Measurements from ENCODE around the gene EIF4E1B.

EIF4E1B gene

DNA sequence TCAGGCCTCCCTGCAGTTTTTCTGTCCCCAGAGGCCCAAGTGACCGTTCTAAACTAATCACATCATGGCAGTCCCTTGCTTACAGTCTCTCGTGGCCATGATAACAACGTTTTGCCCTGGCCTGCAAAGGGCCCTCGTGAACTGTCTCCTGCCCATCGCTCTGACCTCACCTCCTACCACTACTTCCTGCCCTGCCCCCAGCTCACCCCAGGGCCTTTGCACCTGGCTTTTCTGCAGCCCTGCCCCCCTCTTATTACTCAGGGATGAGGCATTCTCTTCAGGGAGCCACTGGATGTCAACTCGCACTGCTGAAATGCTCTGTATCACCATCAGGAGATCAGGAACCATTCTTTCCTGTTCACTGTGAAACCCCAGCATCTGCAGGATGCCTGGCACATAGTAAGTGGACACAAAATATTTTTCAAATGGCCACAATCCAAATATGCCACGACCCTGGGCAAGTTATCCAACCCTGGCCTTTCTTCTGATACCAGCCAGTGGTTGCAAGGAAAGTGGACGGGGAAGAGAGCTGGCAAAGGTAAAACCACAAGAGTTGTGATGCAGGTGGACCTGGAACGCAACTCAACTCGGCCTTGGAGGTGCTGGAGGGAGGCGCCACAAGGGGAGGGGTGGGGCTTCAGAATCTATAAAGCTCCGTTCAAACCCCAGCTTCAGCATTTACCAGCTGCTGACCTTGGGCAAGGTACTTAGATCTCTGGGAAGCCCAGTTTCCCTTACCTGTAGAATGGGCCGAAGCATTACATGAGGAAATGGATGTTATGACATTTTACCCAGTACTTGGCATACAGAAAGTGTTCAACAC, 1.9 kb upstream of the EIF4E1B start:
- POLR2A ChIA-PET = no interaction called here
- CTCF ChIA-PET = interaction anchor here (1.6 kb wide), 1 partner anchor 14 kb away, joined by 4 read pairs; no protein-coding TSS in a partner anchor
- H3K4me3 ChIP-seq (ENCODE audit: low read depth, low read length) = no peak overlapping the region
- no peak for DNase-seq (ENCODE audit: low read depth, low spot score)
- TF ChIP-seq, protein P1, sequence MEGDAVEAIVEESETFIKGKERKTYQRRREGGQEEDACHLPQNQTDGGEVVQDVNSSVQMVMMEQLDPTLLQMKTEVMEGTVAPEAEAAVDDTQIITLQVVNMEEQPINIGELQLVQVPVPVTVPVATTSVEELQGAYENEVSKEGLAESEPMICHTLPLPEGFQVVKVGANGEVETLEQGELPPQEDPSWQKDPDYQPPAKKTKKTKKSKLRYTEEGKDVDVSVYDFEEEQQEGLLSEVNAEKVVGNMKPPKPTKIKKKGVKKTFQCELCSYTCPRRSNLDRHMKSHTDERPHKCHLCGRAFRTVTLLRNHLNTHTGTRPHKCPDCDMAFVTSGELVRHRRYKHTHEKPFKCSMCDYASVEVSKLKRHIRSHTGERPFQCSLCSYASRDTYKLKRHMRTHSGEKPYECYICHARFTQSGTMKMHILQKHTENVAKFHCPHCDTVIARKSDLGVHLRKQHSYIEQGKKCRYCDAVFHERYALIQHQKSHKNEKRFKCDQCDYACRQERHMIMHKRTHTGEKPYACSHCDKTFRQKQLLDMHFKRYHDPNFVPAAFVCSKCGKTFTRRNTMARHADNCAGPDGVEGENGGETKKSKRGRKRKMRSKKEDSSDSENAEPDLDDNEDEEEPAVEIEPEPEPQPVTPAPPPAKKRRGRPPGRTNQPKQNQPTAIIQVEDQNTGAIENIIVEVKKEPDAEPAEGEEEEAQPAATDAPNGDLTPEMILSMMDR (IDR thresholded peaks at IDR 0.05; ENCODE audit: insufficient read depth, low read length, missing control alignments) = no peak

DNA sequence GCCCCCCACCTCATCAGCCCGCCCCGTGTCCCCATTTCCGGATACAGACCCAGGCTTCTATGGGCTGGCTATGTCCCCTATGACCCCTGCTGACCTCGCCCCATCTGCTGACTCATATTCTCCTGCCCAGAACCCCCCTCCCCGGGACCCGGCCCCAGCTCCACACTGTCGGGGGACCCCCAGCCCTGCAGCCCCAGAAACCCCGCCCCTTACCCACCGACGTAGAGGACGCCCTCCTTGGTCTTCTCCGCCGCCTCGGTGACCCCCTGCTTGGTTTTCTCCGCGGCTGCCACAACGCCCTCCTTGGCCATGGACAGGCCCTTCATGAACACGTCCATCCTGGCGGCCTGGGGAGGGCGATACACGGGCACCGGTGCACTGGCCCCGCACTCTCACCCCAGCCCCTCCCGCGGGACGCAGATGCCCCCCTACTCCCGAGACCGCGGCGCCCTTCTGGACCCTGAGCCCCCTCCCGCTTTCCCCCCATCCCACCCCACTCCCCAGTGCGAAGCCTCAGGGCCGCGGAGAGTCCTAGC, 1.1 kb upstream of the EIF4E1B start:
- CTCF ChIA-PET = interaction anchor here (1.6 to 1.7 kb wide), 2 partner anchors 14 to 31 kb away, joined by 4 to 6 read pairs; no protein-coding TSS in a partner anchor
- POLR2A ChIA-PET = no interaction called here
- no peak overlapping the region for H3K4me3 ChIP-seq (ENCODE audit: low read depth, low read length)
- TF ChIP-seq, protein P1 (IDR thresholded peaks at IDR 0.05; ENCODE audit: insufficient read depth, low read length, missing control alignments) = no peak
- DNase-seq (ENCODE audit: low read depth, low spot score) = no peak

DNA sequence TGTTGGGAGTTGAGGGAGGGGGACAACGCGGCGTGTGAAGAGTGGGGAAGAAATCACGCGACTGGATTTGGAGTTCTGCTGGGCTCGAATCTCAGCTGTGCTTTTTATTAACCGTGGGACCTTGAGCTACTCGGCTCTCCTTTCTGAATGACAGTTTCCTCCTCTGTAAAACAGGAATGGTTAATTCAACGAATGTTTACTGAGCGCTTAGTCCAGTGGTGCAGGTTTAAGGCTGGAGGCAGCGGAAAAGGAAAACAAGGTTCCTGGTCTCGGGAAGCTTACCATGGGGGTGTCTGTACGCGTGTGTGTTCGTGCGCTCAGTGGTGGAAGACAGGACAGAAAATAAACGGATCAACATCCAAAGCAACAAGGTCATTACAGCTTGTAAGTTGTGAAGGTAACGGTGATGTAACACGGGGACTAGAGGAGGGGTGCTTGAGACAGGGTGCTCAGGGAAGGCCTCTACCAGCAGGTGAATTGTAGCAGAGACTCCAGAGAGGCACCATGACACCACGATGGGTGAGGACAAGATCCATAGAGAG, 277 bp downstream of the EIF4E1B start:
- no peak for DNase-seq (ENCODE audit: low read depth, low spot score)
- peak overlapping the region; percentile 45 for H3K4me3 ChIP-seq (ENCODE audit: low read depth, low read length)
- CTCF ChIA-PET = interaction anchor here (0.8 to 1.7 kb wide), 9 partner anchors 8 to 57 kb away, joined by 3 to 9 read pairs (median 4); no protein-coding TSS in a partner anchor
- TF ChIP-seq, protein P1 (IDR thresholded peaks at IDR 0.05; ENCODE audit: insufficient read depth, low read length, missing control alignments) = no peak
- POLR2A ChIA-PET = interaction anchor here (0.7 kb wide), 1 partner anchor 245 kb away, joined by 3 read pairs; no protein-coding TSS in a partner anchor

DNA sequence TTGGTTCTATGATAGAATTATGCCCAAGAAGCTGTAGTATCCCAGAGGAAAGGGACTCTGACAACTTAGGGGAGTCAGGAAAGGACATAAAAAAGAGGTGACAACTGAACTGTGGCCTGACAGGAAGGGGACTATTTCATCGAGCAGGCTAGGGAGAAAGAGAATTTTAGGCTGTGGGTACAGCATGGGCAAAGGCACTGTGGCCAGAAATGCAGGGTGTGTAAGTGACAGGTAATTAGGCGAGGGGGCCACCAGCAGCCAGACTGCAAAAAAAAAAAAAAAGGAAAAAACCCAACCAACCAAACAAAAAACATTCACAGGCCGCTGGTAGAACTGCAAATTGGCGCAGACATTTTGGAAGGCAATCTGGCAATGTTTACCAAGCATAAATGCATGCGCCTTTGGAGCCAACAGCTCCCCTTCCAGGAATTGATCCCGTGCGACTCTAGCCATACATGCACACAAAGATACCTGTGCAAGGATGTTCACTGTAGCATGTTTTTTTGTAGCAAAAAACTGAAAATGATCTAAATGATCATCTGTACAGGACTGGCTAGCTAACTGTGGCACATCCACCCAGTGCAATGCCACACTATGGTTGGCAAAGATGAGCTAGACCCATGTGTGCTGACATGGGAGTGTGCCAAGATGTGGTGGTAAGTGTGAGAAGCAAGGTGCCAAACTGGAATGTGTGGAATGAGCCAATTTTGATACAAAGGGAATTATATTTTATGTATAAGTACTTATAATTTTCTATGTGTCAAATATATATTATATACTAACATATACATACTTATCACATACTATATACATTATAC, 1.1 kb downstream of the EIF4E1B start:
- POLR2A ChIA-PET = no interaction called here
- CTCF ChIA-PET = interaction anchor here (1.1 to 1.7 kb wide), 7 partner anchors 8 to 58 kb away, joined by 3 to 9 read pairs (median 4); no protein-coding TSS in a partner anchor
- TF ChIP-seq, protein P1 (IDR thresholded peaks at IDR 0.05; ENCODE audit: insufficient read depth, low read length, missing control alignments) = no peak
- H3K4me3 ChIP-seq (ENCODE audit: low read depth, low read length) = no peak overlapping the region
- no peak for DNase-seq (ENCODE audit: low read depth, low spot score)

DNA sequence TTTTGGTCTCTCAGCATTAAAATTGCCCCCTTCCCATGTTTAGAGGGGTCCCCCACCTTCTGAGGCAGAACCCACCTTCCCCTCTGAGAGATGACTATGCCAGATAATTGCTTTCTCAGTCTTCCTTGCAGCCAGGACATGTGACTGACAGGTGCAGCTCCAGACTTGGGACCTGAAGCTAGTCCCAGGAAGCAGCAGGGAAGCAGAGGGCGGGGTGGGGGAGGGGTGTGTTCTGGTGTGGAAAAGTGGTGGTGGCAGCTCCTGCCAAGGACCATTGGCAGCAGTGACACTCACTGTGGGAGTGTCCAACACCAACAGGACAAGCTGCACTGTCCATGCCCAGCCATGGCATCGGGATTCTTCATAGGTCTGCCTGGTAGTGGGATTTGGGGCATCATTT, 2.3 kb downstream of the EIF4E1B start:
- TF ChIP-seq, protein P1 (IDR thresholded peaks at IDR 0.05; ENCODE audit: insufficient read depth, low read length, missing control alignments) = no peak

More for the DNA sequence above, 2.3 kb downstream of the EIF4E1B start:
- DNase-seq (ENCODE audit: low read depth, low spot score) = no peak
- no peak overlapping the region for H3K4me3 ChIP-seq (ENCODE audit: low read depth, low read length)
- POLR2A ChIA-PET = interaction anchor here (2.5 kb wide), 1 partner anchor 14 kb away, joined by 8 read pairs; the partner anchor contains the start of gene TSPAN17
- CTCF ChIA-PET = interaction anchor here (1.1 to 1.5 kb wide), 2 partner anchors 11 to 13 kb away, joined by 3 to 4 read pairs; no protein-coding TSS in a partner anchor

Data from AG04449 (cell line).